NCI-H524 (cell line): Measurements from ENCODE around the gene RNF114.
A peak's percentile ranks its signal among the peaks of the same experiment; 100 is the strongest.
"Not testable (repeated sequence)": the region's sequence is repeated elsewhere in the genome, so short reads cannot be mapped to it uniquely, and the experiment has no call there.

ENCODE experiments used
- DNase-seq, 2 experiments: peaks; one replicate each; lab custom pipeline; 2025; lab: John Stamatoyannopoulos, UW

The RNF114 gene

GRCh38 chr20:49965781-49966305 lies 29.6 kb downstream of the RNF114 start:
- DNase-seq: no peak

GRCh38 chr20:49966861-49967260 lies 30.7 kb downstream of the RNF114 start:
- no peak for DNase-seq

- DNase-seq: no peak
Measured at GRCh38 chr20:49969234-49969633, 33.0 kb downstream of the RNF114 start.

GRCh38 chr20:49969946-49970345 lies 33.7 kb downstream of the RNF114 start:
- DNase-seq: no peak

GRCh38 chr20:49970498-49970897 lies 34.3 kb downstream of the RNF114 start:
- no peak for DNase-seq

- no peak for DNase-seq
Measured at GRCh38 chr20:49973981-49974380, 37.8 kb downstream of the RNF114 start.

- no peak for DNase-seq
Measured at GRCh38 chr20:49976542-49976941, 40.3 kb downstream of the RNF114 start.

- DNase-seq: not testable (repeated sequence)
Measured at GRCh38 chr20:49977740-49978139, 41.5 kb downstream of the RNF114 start.

- DNase-seq: no peak
Measured at GRCh38 chr20:49978685-49979029, 42.5 kb downstream of the RNF114 start.

GRCh38 chr20:49979030-49979832 lies 43.0 kb downstream of the RNF114 start:
- DNase-seq: peak; percentile 63 to 70

GRCh38 chr20:49980140-49981008 lies 44.2 kb downstream of the RNF114 start:
- DNase-seq: peak; percentile 22 to 49

- no peak for DNase-seq
Measured at GRCh38 chr20:49981218-49982071, 45.2 kb downstream of the RNF114 start.

GRCh38 chr20:49982072-49982345 lies 45.8 kb downstream of the RNF114 start:
- no peak for DNase-seq

- DNase-seq: peak; percentile 65 to 87
Measured at GRCh38 chr20:49982346-49983122, 46.3 kb downstream of the RNF114 start, which contains the start of gene SNAI1. TSS of gene SNAI1 (plus strand) at chr20:49982980. CDS start at chr20:49983060, 80 bp downstream.

GRCh38 chr20:49983123-49983847 lies 47.1 kb downstream of the RNF114 start:
- no peak for DNase-seq

- DNase-seq: no peak
Measured at GRCh38 chr20:49983848-49984408, 47.7 kb downstream of the RNF114 start.

GRCh38 chr20:49984426-49985153 lies 48.4 kb downstream of the RNF114 start:
- DNase-seq: no peak

GRCh38 chr20:49985157-49985556 lies 49.0 kb downstream of the RNF114 start:
- DNase-seq: no peak

- DNase-seq: peak; percentile 58 to 65
Measured at GRCh38 chr20:49985617-49986016, 49.4 kb downstream of the RNF114 start.

GRCh38 chr20:49986049-49986448 lies 49.9 kb downstream of the RNF114 start:
- DNase-seq: no peak
